Endothelial cell of hepatic sinusoid (primary cell): ENCODE data around the gene CENATAC.
"Not testable (repeated sequence)": the region's sequence is repeated elsewhere in the genome, so short reads cannot be mapped to it uniquely, and the experiment has no call there.

Source experiments
- in situ Hi-C: cut with HindIII; loops from 2 replicates; pipeline ENCODE4 v1.10.0; 2017; ENCODE audit warnings: low sequenced_read_pairs

Gene CENATAC

GRCh38 chr11:119025541-119025940 lies 27.6 kb downstream of the CENATAC start:
- in situ Hi-C loops = no loop called here

GRCh38 chr11:119025978-119026766 lies 28.2 kb downstream of the CENATAC start:
- in situ Hi-C loops = no loop called here

- in situ Hi-C loops = no loop called here
Measured at GRCh38 chr11:119026970-119027369, 29.0 kb downstream of the CENATAC start.

GRCh38 chr11:119027561-119028345 lies 29.8 kb downstream of the CENATAC start:
- in situ Hi-C loops = no loop called here

GRCh38 chr11:119028346-119029068 lies 30.6 kb downstream of the CENATAC start:
- in situ Hi-C loops = no loop called here

- in situ Hi-C loops = no loop called here
Measured at GRCh38 chr11:119029069-119029339, 31.1 kb downstream of the CENATAC start.

GRCh38 chr11:119029340-119030028 lies 31.5 kb downstream of the CENATAC start:
- in situ Hi-C loops = no loop called here

GRCh38 chr11:119030029-119030328 lies 32.0 kb downstream of the CENATAC start:
- in situ Hi-C loops = no loop called here

- in situ Hi-C loops = no loop called here
Measured at GRCh38 chr11:119030329-119031047, 32.5 kb downstream of the CENATAC start, which contains the start of gene SLC37A4. SLC37A4 (minus strand) TSS chr11:119030877.

- in situ Hi-C loops = no loop called here
Measured at GRCh38 chr11:119031912-119032280, 34.0 kb downstream of the CENATAC start.

GRCh38 chr11:119033421-119033820 lies 35.5 kb downstream of the CENATAC start:
- in situ Hi-C loops = not testable (repeated sequence)

GRCh38 chr11:119034813-119035212 lies 36.9 kb downstream of the CENATAC start:
- in situ Hi-C loops = no loop called here

GRCh38 chr11:119038884-119039283 lies 40.9 kb downstream of the CENATAC start:
- in situ Hi-C loops = no loop called here

- in situ Hi-C loops = not testable (repeated sequence)
Measured at GRCh38 chr11:119039471-119039870, 41.5 kb downstream of the CENATAC start.

GRCh38 chr11:119041821-119042514 lies 44.0 kb downstream of the CENATAC start:
- in situ Hi-C loops = no loop called here

GRCh38 chr11:119042927-119043326 lies 45.0 kb downstream of the CENATAC start:
- in situ Hi-C loops = no loop called here

GRCh38 chr11:119044708-119045107 lies 46.8 kb downstream of the CENATAC start:
- in situ Hi-C loops = no loop called here

GRCh38 chr11:119046489-119046888 lies 48.6 kb downstream of the CENATAC start:
- in situ Hi-C loops = no loop called here

GRCh38 chr11:119047205-119047604 lies 49.3 kb downstream of the CENATAC start:
- in situ Hi-C loops = no loop called here

GRCh38 chr11:119048644-119049043 lies 50.7 kb downstream of the CENATAC start:
- in situ Hi-C loops = no loop called here
